Ishikawa (cell line): ENCODE measurements around the gene MPDZ.

Source experiments
- CEBPB ChIP-seq: IDR thresholded peaks from 2 replicates; pipeline ENCODE4 v1.6.1; 2012
- CREB1 ChIP-seq: IDR thresholded peaks from 2 replicates; pipeline ENCODE4 v1.6.1; 2012; ENCODE audit warnings: low read depth
- EGR1 ChIP-seq: IDR thresholded peaks from 2 replicates; pipeline ENCODE4 v1.6.1; 2012
- EP300 ChIP-seq: IDR thresholded peaks from 2 replicates; pipeline ENCODE4 v1.6.1; 2012; ENCODE audit warnings: borderline replicate concordance
- FOXM1 ChIP-seq: IDR thresholded peaks from 2 replicates; pipeline ENCODE4 v1.6.1; 2012; ENCODE audit warnings: low read depth, borderline replicate concordance
- NFIC ChIP-seq: IDR thresholded peaks from 2 replicates; pipeline ENCODE4 v1.6.1; 2012
- RAD21 ChIP-seq: IDR thresholded peaks from 2 replicates; pipeline ENCODE4 v1.6.1; 2012; ENCODE audit warnings: low read depth
- TAF1 ChIP-seq: IDR thresholded peaks from 2 replicates; pipeline ENCODE4 v1.6.1; 2012; ENCODE audit warnings: low read depth, mild to moderate bottlenecking
- TCF12 ChIP-seq: IDR thresholded peaks from 2 replicates; pipeline ENCODE4 v1.6.1; 2012; ENCODE audit warnings: low read depth
- TEAD4 ChIP-seq: IDR thresholded peaks from 2 replicates; pipeline ENCODE4 v1.6.1; 2012
- YY1 ChIP-seq: IDR thresholded peaks from 2 replicates; pipeline ENCODE4 v1.6.1; 2012; ENCODE audit warnings: low read depth
- ZBTB7A ChIP-seq: IDR thresholded peaks from 2 replicates; pipeline ENCODE4 v1.6.1; 2012; ENCODE audit warnings: low read depth
- TF ChIP-seq, protein P1 (sequence below): IDR thresholded peaks from 2 replicates; pipeline ENCODE4 v1.6.1; 2012
- TF ChIP-seq, protein P2 (sequence below): IDR thresholded peaks from 2 replicates; pipeline ENCODE4 v1.6.1; 2012; ENCODE audit warnings: low read depth, mild to moderate bottlenecking
- TF ChIP-seq, protein P3 (sequence below): IDR thresholded peaks from 2 replicates; pipeline ENCODE4 v1.6.1; 2012

The MPDZ gene

DNA sequence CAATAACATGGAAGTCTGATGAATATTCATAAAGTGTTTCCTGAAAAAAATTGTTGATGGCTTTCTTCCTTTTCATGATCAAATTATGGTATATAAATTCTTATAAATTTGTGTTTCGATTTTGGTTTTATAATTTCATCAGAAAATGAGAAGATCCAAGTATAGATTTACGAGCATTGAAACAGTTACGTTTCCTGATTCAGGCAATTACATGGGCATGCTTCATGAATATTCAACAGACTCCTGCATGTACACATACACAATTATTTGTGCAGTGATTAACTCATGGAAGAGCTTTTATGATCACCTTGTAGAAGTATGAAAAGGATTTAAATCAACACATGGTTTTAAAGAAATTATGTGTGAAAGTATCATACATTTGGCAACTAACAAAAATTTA, 136.7 kb downstream of the MPDZ start:
- TF ChIP-seq, protein P1, sequence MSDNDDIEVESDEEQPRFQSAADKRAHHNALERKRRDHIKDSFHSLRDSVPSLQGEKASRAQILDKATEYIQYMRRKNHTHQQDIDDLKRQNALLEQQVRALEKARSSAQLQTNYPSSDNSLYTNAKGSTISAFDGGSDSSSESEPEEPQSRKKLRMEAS: no peak
- TF ChIP-seq, protein P2, sequence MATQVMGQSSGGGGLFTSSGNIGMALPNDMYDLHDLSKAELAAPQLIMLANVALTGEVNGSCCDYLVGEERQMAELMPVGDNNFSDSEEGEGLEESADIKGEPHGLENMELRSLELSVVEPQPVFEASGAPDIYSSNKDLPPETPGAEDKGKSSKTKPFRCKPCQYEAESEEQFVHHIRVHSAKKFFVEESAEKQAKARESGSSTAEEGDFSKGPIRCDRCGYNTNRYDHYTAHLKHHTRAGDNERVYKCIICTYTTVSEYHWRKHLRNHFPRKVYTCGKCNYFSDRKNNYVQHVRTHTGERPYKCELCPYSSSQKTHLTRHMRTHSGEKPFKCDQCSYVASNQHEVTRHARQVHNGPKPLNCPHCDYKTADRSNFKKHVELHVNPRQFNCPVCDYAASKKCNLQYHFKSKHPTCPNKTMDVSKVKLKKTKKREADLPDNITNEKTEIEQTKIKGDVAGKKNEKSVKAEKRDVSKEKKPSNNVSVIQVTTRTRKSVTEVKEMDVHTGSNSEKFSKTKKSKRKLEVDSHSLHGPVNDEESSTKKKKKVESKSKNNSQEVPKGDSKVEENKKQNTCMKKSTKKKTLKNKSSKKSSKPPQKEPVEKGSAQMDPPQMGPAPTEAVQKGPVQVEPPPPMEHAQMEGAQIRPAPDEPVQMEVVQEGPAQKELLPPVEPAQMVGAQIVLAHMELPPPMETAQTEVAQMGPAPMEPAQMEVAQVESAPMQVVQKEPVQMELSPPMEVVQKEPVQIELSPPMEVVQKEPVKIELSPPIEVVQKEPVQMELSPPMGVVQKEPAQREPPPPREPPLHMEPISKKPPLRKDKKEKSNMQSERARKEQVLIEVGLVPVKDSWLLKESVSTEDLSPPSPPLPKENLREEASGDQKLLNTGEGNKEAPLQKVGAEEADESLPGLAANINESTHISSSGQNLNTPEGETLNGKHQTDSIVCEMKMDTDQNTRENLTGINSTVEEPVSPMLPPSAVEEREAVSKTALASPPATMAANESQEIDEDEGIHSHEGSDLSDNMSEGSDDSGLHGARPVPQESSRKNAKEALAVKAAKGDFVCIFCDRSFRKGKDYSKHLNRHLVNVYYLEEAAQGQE: no peak
- TF ChIP-seq ZBTB7A (no peak), NFIC (no peak)

DNA sequence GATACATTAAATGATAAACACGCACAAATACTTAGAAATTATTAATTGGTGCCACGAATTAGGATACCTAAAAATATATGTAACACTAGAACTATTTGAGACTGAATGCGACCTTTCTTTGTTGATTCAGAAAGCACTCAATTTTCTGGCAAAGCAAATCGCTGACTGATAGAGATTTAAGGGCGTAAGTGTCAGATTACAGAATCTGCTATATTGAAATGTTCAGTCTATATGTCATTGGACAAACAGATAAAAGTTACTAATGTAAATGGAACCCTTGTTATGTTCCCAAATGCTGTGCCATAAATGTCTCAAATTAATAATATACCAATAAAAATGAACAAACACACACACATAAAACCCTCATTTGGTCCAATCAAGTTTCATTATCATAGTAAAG, 137.9 kb downstream of the MPDZ start:
- TF ChIP-seq TCF12 (no peak), TEAD4 (no peak), EP300 (no peak), CEBPB (no peak), RAD21 (no peak), CREB1 (no peak), YY1 (no peak), ZBTB7A (no peak), NFIC (no peak), TAF1 (no peak), FOXM1 (no peak), EGR1 (no peak)
- TF ChIP-seq, protein P2: no peak
- TF ChIP-seq, protein P1: no peak
- TF ChIP-seq, protein P3, sequence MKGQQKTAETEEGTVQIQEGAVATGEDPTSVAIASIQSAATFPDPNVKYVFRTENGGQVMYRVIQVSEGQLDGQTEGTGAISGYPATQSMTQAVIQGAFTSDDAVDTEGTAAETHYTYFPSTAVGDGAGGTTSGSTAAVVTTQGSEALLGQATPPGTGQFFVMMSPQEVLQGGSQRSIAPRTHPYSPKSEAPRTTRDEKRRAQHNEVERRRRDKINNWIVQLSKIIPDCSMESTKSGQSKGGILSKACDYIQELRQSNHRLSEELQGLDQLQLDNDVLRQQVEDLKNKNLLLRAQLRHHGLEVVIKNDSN: no peak

DNA sequence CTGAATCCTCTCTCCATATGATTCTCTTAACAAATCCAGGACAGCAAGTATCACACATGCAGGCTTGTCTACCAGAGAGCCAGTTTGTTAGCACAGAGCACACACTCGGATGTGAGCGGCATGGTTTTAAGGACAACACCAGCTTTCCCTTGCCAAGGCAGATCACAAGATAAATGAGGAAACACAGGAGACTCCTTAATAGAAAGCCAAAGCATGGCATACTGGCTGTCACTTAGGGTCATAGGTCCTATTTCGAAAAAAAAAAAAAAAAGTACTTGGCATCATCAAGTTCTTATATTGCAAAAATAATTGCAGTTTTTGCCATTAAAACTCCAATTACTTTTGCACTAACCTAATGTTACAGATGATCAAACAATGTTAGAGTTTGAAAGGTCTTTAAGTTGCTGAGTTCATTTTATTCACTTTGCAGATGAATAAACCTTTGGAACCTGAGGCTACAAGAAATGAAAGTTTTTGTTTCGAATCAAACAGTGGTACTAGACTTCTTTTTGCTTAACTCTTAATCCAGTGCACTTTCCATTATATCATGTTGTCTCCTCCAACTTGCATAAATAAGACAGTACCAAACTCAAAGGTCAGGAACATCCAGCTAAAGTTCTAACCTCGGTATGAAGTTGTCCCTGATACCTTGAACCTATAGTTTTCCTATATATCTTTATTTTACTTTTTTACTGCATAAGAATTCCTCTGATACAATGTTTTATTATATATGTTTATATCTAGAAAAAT, 138.5 kb downstream of the MPDZ start:
- no peak for TF ChIP-seq CREB1
- TF ChIP-seq, protein P1: no peak
- TF ChIP-seq EGR1: no peak
- TF ChIP-seq YY1: no peak
- TF ChIP-seq TCF12: no peak
- no peak for TF ChIP-seq FOXM1
- TF ChIP-seq CEBPB: no peak
- no peak for TF ChIP-seq EP300
- no peak for TF ChIP-seq TEAD4
- TF ChIP-seq, protein P3: no peak
- TF ChIP-seq TAF1: no peak
- TF ChIP-seq RAD21: no peak
- TF ChIP-seq, protein P2: no peak
- TF ChIP-seq ZBTB7A: no peak
- no peak for TF ChIP-seq NFIC

DNA sequence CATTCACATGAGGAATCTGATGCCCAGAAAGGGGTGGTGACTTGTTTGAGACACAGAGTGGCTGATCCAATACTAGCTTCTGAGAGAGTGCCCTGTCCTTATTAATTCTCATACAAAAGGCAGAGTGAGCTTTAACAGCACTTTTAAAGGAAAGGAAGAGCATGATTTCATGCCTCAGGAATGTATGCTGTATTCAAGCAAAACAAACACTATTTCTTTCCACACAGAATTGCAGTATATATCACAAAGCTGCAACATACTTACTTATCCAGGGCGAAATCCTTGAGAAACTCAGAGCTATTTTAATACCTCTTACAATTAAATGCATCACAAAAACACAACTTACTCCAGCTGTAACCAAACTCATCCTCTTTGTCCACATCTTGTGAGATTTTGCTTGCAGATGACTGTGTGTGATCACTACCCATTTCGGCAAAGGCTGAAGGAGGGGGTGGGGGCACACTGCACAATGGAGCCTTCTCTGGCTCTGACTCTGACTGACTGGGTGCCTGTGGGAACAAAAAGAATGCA, 139.8 kb downstream of the MPDZ start:
- TF ChIP-seq TEAD4 (peak; percentile 51; the same call in 1 of the 2 replicates), RAD21 (no peak), CEBPB (no peak)
- TF ChIP-seq, protein P1: no peak
